H54 (cell line): ENCODE data around the gene NDUFAF7.

Experiments
- DNase-seq: peaks from one replicate; pipeline ENCODE4 v3.0.0; 2011; ENCODE audit warnings: low spot score, mixed read lengths; ENCODE audit not compliant: insufficient read length
- FAIRE-seq: peaks from 3 replicates; lab custom pipeline; 2011; peaks lifted over from hg19 to GRCh38; lab: Jason Lieb, UNC
- POLR2A ChIP-seq: IDR thresholded peaks from 2 replicates; pipeline ENCODE4 v1.6.1; 2011; ENCODE audit warnings: low read depth, mild to moderate bottlenecking, low read length

Gene NDUFAF7

GRCh38 chr2:37230581-37230980, 877 bp upstream of the NDUFAF7 start:
- DNase-seq (no peak), FAIRE-seq (peak; percentile 6)
- no peak for TF ChIP-seq POLR2A

- peak; percentile 15 for DNase-seq
Measured at GRCh38 chr2:37232131-37232933, 874 bp downstream of the NDUFAF7 start.

GRCh38 chr2:37243435-37243834, 12.0 kb downstream of the NDUFAF7 start:
- TF ChIP-seq POLR2A: no peak
- FAIRE-seq (no peak), DNase-seq (no peak)

More at GRCh38 chr2:37232131-37232933, 874 bp downstream of the NDUFAF7 start:
- TF ChIP-seq POLR2A: no peak
- FAIRE-seq: no peak

- TF ChIP-seq POLR2A: no peak
- FAIRE-seq (no peak), DNase-seq (no peak)
Measured at GRCh38 chr2:37244017-37244416, 12.6 kb downstream of the NDUFAF7 start.

- FAIRE-seq: no peak
- DNase-seq: no peak
- TF ChIP-seq POLR2A: no peak
Measured at GRCh38 chr2:37244755-37245154, 13.3 kb downstream of the NDUFAF7 start.

GRCh38 chr2:37246205-37246604, 14.7 kb downstream of the NDUFAF7 start:
- no peak for DNase-seq
- no peak for FAIRE-seq
- TF ChIP-seq POLR2A: no peak

GRCh38 chr2:37250869-37251740, 19.6 kb downstream of the NDUFAF7 start:
- no peak for DNase-seq
- TF ChIP-seq POLR2A: no peak
- FAIRE-seq: peak; percentile 75

- DNase-seq (no peak), FAIRE-seq (no peak)
- TF ChIP-seq POLR2A: no peak
Measured at GRCh38 chr2:37262522-37262921, 31.1 kb downstream of the NDUFAF7 start.

- TF ChIP-seq POLR2A: no peak
- FAIRE-seq (no peak), DNase-seq (no peak)
Measured at GRCh38 chr2:37263839-37264238, 32.4 kb downstream of the NDUFAF7 start.

- FAIRE-seq (no peak), DNase-seq (no peak)
- TF ChIP-seq POLR2A: no peak
Measured at GRCh38 chr2:37267685-37268084, 36.2 kb downstream of the NDUFAF7 start.

- FAIRE-seq: peak; percentile 85
- no peak for TF ChIP-seq POLR2A
- no peak for DNase-seq
Measured at GRCh38 chr2:37268111-37268510, 36.7 kb downstream of the NDUFAF7 start.

GRCh38 chr2:37271376-37272067, 40.1 kb downstream of the NDUFAF7 start:
- DNase-seq (no peak), FAIRE-seq (peak; percentile 6)
- no peak for TF ChIP-seq POLR2A

GRCh38 chr2:37274359-37274965, 43.0 kb downstream of the NDUFAF7 start:
- FAIRE-seq: peak; percentile 78
- TF ChIP-seq POLR2A: no peak
- DNase-seq: no peak
